HepG2 (cell line): Measurements from ENCODE around the gene QDPR.

Experiments
- GTF3A ChIP-seq: sonication (generic); formaldehyde crosslinking; conservative IDR thresholded peaks from 2 replicates; pipeline ENCODE4 v1.4.0; 2020; ENCODE audit warnings: mild to moderate bottlenecking, missing genetic modification reagents
- HNF4A ChIP-seq: sonication (generic); formaldehyde crosslinking; IDR thresholded peaks from 2 replicates; pipeline ENCODE4 v1.4.0; 2020; ENCODE audit warnings: missing genetic modification reagents
- ISL2 ChIP-seq: sonication (generic); formaldehyde crosslinking; IDR thresholded peaks from 2 replicates; pipeline ENCODE4 v1.5.0; 2020; ENCODE audit warnings: missing genetic modification reagents
- ISX ChIP-seq: sonication (generic); formaldehyde crosslinking; conservative IDR thresholded peaks from 2 replicates; pipeline ENCODE4 v1.5.0; 2020; ENCODE audit warnings: missing genetic modification reagents
- NR2C2 ChIP-seq: sonication (generic); formaldehyde crosslinking; IDR thresholded peaks from 2 replicates; pipeline ENCODE4 v1.4.0; 2020; ENCODE audit warnings: missing genetic modification reagents, mild to moderate bottlenecking, moderate library complexity, borderline replicate concordance
- POLR2G ChIP-seq: fragments of 200-400 bp; formaldehyde crosslinking; IDR thresholded peaks from 2 replicates; pipeline ENCODE4 v1.6.1; 2018; ENCODE audit warnings: mild to moderate bottlenecking, low read depth, low read length, moderate library complexity
- RFX5 ChIP-seq: IDR thresholded peaks from 2 replicates; pipeline ENCODE4 v1.6.1; 2011; ENCODE audit warnings: low read depth, low read length, improper control_type of control experiment
- YY1 ChIP-seq: IDR thresholded peaks from 2 replicates; pipeline ENCODE4 v1.6.1; 2011; ENCODE audit warnings: low read length, low read depth, moderate library complexity, mild to moderate bottlenecking; ENCODE audit not compliant: insufficient read depth, insufficient replicate concordance
- ZBTB7A ChIP-seq: sonication (generic); formaldehyde crosslinking; IDR thresholded peaks from 2 replicates; pipeline ENCODE4 v1.8.0; 2022; ENCODE audit warnings: mild to moderate bottlenecking, missing genetic modification reagents
- ZFP82 ChIP-seq: sonication (generic); formaldehyde crosslinking; IDR thresholded peaks from 2 replicates; pipeline ENCODE4 v1.5.1; 2020; ENCODE audit warnings: mild to moderate bottlenecking, missing genetic modification reagents, borderline replicate concordance
- ZNF777 ChIP-seq: sonication (generic); formaldehyde crosslinking; IDR thresholded peaks from 2 replicates; pipeline ENCODE4 v1.4.0; 2020; ENCODE audit warnings: missing genetic modification reagents
- TF ChIP-seq, protein P1 (sequence below): sonication (generic); formaldehyde crosslinking; IDR thresholded peaks from 2 replicates; pipeline ENCODE4 v1.4.0; 2020; ENCODE audit warnings: missing genetic modification reagents, mild to moderate bottlenecking, borderline replicate concordance
- TF ChIP-seq, protein P2 (sequence below), 2 experiments: sonication (generic) in 1 of 2; formaldehyde crosslinking in 1 of 2; IDR thresholded peaks; 2 replicates each; pipeline versions ENCODE4 v1.6.1 to v1.9.0; 2014 to 2022; ENCODE audit warnings: antibody characterized with exemption in 1 of 2, borderline replicate concordance in 1 of 2, inconsistent platforms in 1 of 2, low read depth in 1 of 2, missing genetic modification reagents in 1 of 2

DNA sequence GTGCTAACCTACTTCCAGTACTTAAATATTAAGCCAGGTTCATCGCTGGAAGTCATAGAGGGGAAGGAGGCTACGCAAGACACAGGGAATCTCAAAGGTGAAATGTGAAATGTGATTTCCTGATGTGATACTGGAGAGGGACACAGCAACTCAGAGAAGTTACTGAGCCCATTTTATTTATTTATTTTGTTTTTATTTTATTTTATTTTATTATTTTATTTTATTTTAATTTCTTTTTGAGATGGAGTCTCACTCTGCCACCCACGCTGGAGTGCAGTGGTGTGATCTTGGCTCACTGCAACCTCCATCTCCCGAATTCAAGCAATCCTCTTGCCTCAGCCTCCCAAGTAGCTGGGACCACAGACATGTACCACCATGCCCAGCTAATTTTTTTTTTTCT lies 22.8 kb upstream of the QDPR start:
- TF ChIP-seq POLR2G: no peak
- TF ChIP-seq ISX (CRISPR knock-in tag): no peak
- no peak for TF ChIP-seq GTF3A (CRISPR knock-in tag)
- no peak for TF ChIP-seq RFX5
- no peak for TF ChIP-seq ZBTB7A (CRISPR knock-in tag)
- TF ChIP-seq YY1: no peak
- TF ChIP-seq, protein P1, sequence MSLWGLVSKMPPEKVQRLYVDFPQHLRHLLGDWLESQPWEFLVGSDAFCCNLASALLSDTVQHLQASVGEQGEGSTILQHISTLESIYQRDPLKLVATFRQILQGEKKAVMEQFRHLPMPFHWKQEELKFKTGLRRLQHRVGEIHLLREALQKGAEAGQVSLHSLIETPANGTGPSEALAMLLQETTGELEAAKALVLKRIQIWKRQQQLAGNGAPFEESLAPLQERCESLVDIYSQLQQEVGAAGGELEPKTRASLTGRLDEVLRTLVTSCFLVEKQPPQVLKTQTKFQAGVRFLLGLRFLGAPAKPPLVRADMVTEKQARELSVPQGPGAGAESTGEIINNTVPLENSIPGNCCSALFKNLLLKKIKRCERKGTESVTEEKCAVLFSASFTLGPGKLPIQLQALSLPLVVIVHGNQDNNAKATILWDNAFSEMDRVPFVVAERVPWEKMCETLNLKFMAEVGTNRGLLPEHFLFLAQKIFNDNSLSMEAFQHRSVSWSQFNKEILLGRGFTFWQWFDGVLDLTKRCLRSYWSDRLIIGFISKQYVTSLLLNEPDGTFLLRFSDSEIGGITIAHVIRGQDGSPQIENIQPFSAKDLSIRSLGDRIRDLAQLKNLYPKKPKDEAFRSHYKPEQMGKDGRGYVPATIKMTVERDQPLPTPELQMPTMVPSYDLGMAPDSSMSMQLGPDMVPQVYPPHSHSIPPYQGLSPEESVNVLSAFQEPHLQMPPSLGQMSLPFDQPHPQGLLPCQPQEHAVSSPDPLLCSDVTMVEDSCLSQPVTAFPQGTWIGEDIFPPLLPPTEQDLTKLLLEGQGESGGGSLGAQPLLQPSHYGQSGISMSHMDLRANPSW (CRISPR knock-in tag): no peak
- no peak for TF ChIP-seq NR2C2
- no peak for TF ChIP-seq ZNF777 (CRISPR knock-in tag)
- no peak for TF ChIP-seq ISL2 (CRISPR knock-in tag)
- no peak for TF ChIP-seq HNF4A
- TF ChIP-seq ZFP82 (CRISPR knock-in tag): no peak
- TF ChIP-seq, protein P2, sequence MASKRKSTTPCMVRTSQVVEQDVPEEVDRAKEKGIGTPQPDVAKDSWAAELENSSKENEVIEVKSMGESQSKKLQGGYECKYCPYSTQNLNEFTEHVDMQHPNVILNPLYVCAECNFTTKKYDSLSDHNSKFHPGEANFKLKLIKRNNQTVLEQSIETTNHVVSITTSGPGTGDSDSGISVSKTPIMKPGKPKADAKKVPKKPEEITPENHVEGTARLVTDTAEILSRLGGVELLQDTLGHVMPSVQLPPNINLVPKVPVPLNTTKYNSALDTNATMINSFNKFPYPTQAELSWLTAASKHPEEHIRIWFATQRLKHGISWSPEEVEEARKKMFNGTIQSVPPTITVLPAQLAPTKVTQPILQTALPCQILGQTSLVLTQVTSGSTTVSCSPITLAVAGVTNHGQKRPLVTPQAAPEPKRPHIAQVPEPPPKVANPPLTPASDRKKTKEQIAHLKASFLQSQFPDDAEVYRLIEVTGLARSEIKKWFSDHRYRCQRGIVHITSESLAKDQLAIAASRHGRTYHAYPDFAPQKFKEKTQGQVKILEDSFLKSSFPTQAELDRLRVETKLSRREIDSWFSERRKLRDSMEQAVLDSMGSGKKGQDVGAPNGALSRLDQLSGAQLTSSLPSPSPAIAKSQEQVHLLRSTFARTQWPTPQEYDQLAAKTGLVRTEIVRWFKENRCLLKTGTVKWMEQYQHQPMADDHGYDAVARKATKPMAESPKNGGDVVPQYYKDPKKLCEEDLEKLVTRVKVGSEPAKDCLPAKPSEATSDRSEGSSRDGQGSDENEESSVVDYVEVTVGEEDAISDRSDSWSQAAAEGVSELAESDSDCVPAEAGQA (IDR thresholded peaks at IDR 0.05; ENCODE audit: low read depth): no peak
- TF ChIP-seq, protein P2 (CRISPR knock-in tag; IDR thresholded peaks at IDR 0.05; ENCODE audit: borderline replicate concordance): no peak
